Measurements from ENCODE around the gene TRAP1.

DNA sequence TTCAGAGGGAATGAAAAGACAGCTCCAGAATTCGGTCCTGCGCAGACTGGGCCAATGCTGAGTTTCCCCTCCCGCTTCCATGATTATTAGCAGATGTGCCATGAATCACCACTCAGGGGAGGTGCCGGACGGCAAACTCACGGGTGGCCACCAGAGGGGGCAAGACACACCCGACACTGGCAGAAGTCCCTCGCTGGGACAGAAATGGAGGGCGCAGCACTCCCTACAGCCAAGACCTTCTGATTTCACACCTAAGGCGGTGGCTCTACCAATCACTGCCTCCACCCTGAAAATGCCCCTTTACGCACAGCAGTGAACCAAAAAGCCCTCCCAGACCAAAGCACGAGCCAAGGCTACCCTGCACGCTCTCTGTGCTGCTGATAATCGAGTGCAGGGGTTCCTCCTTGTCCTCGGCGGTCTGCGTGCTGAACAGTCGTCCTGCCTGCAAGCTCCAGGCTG, 26.8 kb downstream of the TRAP1 start:
- TF ChIP-seq SMC3 (IDR thresholded peaks at IDR 0.05) (peak; percentile 83), RARB (CRISPR knock-in tag; IDR thresholded peaks at IDR 0.05) (no peak), ZSCAN20 (CRISPR knock-in tag; IDR thresholded peaks at IDR 0.05) (no peak), CEBPB (IDR thresholded peaks at IDR 0.05) (no peak), POLR2A (IDR thresholded peaks at IDR 0.05; ENCODE audit: low read length) (no peak), CHD2 (IDR thresholded peaks at IDR 0.05; ENCODE audit: low read length, partially characterized antibody) (no peak), GATA3 (IDR thresholded peaks at IDR 0.05; ENCODE audit: borderline replicate concordance) (no peak), ZFP36 (IDR thresholded peaks at IDR 0.05; ENCODE audit: borderline replicate concordance, partially characterized antibody) (no peak)
- TF ChIP-seq, protein P1, sequence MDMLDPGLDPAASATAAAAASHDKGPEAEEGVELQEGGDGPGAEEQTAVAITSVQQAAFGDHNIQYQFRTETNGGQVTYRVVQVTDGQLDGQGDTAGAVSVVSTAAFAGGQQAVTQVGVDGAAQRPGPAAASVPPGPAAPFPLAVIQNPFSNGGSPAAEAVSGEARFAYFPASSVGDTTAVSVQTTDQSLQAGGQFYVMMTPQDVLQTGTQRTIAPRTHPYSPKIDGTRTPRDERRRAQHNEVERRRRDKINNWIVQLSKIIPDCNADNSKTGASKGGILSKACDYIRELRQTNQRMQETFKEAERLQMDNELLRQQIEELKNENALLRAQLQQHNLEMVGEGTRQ (IDR thresholded peaks at IDR 0.05): no peak
- TF ChIP-seq, protein P2, sequence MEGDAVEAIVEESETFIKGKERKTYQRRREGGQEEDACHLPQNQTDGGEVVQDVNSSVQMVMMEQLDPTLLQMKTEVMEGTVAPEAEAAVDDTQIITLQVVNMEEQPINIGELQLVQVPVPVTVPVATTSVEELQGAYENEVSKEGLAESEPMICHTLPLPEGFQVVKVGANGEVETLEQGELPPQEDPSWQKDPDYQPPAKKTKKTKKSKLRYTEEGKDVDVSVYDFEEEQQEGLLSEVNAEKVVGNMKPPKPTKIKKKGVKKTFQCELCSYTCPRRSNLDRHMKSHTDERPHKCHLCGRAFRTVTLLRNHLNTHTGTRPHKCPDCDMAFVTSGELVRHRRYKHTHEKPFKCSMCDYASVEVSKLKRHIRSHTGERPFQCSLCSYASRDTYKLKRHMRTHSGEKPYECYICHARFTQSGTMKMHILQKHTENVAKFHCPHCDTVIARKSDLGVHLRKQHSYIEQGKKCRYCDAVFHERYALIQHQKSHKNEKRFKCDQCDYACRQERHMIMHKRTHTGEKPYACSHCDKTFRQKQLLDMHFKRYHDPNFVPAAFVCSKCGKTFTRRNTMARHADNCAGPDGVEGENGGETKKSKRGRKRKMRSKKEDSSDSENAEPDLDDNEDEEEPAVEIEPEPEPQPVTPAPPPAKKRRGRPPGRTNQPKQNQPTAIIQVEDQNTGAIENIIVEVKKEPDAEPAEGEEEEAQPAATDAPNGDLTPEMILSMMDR (IDR thresholded peaks at IDR 0.05): peak; percentile 89
- TF ChIP-seq, protein P3, sequence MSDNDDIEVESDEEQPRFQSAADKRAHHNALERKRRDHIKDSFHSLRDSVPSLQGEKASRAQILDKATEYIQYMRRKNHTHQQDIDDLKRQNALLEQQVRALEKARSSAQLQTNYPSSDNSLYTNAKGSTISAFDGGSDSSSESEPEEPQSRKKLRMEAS (IDR thresholded peaks at IDR 0.05): peak; percentile 57; the same call in 1 of the 2 replicates

Data from A549 (cell line).